GM21786 (cell line): Measurements from ENCODE around the gene FN3KRP.

Experiments
- ATAC-seq: cut with Tn5 transposase; IDR thresholded peaks from one replicate; pipeline ENCODE4 v1.9.1; 2021; ENCODE audit not compliant: unreplicated experiment

The FN3KRP gene, protein sequence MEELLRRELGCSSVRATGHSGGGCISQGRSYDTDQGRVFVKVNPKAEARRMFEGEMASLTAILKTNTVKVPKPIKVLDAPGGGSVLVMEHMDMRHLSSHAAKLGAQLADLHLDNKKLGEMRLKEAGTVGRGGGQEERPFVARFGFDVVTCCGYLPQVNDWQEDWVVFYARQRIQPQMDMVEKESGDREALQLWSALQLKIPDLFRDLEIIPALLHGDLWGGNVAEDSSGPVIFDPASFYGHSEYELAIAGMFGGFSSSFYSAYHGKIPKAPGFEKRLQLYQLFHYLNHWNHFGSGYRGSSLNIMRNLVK

DNA sequence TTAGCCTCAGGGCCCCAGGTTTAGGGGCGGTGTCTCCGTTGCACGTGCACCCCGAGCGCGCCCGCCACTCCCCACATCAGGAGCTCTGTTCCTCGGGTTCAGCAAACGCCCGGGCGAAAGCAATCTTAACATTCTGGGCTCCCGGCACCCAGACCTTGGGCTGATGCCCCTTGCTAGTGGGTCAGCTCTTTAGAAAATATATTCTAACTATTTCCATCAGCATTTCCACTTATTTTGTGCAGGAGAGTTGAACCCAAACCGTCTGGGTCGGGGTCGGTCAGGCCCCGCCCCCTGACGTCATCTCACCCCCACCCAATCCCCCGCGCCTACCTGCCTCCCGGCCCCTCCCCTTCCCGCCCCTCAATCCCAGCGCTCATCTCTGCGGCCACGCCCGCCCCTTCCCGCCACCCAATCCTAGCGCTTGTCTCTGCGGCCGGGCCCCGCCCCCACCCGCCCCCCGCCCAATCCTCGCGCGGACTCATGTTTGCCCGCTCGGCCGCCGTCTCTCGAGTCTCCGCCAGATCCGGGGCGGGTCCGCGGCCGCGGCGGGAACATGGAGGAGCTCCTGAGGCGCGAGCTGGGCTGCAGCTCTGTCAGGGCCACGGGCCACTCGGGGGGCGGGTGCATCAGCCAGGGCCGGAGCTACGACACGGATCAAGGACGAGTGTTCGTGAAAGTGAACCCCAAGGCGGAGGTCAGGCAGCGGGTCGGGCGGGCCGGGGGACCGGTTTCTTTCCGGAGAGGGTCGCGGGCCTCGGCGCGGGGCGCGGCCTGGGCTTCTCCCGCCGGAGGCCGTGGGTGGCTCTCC is at the start of gene FN3KRP:
Gene FN3KRP, plus strand, starts transcription at position 504 of the 808 bp plus-strand sequence. Its CDS starts 50 bp downstream, at position 554.
- peak; percentile 69 for ATAC-seq

DNA sequence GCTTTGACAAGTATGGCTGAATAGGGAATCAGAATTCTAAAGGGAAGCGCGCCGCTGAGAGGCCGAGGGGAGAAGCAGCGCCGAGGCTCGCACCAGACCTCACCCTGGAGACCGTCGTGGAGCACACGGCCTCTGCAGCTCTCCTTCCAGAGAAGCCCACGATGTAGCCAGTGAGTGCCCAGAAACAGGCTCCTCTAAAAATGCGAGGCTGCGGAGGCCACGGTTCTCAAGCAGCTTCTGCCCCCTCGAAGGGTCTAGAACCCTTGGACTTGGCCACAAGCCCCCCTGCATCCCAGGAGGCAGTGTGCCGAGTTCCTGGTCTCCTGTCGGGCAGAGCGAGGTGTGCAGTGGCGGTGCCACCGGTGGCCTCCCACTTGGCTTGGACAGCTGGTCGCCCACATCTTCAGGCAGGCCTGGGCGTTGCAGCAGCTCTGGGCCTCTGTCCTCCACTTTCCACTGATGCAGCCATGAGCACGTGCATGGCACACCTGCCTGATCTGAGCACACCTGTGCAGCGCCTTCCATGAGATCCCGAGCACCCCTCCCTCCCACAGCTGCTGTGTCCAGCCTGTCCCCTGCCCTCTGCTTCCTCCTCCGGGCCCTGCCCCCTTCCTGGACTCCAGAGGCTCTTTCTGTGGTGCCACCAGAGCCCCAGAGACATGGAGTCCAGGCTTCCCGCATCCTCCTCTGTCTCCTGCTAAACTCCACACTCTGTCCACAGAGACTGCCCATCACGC is 49.4 kb upstream of the FN3KRP start:
- no peak for ATAC-seq

- no peak for ATAC-seq
These were observed 48.9 kb upstream of the FN3KRP start for GRCh38 chr17:82667668-82668000.

DNA sequence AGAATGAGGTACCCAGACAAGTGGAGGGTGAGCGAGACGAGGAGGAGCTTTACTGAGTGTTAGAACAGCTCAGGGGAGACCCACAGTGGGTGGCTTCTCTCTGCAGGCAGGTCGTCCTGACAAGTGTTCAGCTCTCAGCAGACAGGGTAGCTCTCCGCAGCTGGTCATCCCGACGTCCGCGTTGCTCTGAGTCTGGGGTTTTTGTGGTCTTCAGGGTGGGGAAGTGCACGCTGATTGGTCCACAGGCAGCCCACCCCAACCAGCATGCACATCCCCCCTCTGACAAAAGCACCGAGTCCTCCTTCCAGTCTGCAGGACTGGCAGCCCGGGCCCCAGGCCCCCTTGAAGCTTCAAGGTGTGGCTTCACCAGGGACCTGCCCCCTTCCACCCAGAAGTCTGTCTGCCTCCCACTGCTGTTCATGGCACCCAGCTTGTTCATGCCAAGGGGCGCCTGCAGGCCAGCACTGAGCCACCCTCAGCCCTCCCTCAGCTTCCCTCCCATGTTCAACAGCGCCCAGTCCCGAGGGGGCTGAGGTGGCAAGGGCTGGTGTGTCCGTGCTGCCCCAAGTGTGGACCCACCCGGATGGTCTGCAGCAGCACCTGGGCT is 48.4 kb upstream of the FN3KRP start:
- no peak for ATAC-seq

GRCh38 chr17:82668631-82669099 is 47.8 kb upstream of the FN3KRP start:
- ATAC-seq, result no peak

GRCh38 chr17:82670661-82671450 is 45.6 kb upstream of the FN3KRP start:
- ATAC-seq, result no peak

GRCh38 chr17:82674656-82675475 is 41.6 kb upstream of the FN3KRP start:
- ATAC-seq, result no peak

DNA sequence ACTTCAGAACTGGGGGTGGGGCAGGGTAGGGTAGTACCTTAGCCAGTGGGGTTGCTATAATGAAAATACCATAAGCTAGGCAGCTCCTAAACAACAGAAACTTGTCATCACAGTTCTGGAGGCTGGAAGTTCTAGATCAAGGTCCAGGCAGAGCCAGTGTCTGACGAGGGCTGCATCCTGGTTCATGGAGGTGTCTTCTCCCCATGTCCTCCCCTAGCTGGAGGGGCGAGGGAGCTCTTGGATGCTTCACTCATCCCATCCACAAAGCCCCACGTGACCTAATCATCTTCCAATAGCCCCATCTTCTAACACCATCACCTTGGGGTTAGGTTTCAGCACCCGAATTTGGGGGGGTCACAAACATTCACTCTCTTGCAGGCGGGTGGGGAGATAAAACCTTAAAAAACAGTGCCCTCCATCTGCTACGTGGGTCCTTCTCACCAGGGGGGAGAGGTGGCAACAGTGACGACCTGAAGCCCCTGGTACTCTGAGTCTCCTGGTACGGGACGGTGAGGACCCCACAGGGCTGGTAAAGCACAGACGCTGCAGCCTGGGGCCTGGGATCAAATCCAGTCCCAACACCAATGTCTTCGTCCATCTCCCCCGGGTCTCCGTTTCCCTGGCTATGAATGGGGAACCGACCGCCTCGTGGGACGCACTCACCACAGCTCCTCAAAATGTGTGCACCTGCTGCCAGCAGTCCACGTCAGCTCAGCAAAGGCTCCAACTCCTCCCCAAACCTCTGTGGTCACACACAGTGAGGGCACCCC is 40.8 kb upstream of the FN3KRP start:
- ATAC-seq, result no peak

DNA sequence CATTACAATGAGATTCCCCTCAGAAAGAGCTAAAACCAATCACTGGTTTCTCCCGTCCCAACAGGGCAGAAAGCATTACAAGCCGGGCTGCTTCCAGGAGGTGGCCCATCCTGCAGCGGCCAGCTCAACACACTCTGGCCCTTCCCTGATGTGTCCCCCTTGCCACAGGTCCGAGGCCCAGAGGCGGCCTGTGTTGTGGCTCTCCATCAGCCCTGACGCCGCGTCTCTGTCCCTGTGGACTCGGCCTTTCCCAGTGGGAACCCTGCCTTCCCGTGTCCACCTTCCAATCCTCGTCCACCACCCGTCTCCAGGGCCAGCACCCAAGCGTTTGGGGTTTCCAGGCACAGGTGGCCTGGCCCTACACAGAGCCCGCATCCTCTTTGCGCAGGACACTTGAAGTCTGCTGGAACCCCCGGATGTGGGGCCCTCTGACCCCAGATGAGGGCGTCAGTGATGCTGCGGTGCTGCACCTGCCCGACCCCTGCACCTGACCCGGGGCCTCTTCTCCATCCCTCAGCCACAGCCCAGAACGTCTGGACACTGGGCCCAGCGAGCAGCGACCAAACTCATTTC is 39.1 kb upstream of the FN3KRP start:
- no peak for ATAC-seq

DNA sequence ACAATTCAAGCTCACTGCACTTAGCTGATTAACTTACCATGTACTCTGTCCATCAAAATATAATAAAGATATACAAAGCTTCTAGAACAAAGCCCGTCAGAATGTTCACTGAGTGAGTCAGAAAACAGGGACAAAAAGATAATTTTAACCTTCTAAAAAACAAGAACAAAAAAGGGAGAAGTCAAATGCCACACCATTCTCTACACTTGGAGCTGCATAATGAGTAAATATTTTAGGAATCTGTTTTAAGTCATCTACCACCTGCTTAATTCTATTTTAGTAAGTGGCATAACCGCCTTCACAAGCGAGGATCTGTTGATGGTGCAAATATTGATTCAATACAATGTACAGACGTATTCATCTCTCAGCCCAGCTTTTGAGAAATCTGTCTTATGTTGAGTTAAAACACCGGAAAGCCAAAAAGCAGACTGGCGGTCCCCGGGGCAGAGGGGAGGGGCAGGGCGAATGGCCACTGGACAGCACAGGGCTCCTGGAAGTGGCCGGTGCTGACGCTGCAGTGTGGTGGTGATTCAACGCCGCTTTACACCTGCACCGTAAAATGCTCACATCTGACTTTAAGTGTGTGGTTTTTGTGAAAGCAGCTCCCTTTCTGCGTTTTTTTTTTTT is 38.1 kb upstream of the FN3KRP start:
- ATAC-seq, result no peak

GRCh38 chr17:82679586-82680465 is 36.7 kb upstream of the FN3KRP start:
- no peak for ATAC-seq

DNA sequence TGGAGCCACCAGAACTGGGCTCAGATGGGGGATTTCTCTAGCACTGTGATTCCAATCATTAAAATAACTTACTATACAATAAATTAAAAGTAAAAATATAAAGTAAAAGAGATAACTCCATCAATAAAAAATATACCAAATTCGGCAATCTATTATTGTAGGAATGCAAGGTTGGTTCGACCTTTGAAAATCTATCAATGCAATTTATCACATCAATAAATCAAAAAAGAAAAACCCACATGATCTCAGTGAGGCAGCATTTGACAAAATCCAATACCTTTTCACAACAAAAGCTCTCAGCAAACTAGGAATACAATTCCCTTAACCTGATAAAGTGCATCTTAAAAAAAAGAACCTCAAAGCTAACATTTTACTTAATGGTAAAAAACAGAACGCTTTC is 35.0 kb upstream of the FN3KRP start:
- ATAC-seq, result no peak

DNA sequence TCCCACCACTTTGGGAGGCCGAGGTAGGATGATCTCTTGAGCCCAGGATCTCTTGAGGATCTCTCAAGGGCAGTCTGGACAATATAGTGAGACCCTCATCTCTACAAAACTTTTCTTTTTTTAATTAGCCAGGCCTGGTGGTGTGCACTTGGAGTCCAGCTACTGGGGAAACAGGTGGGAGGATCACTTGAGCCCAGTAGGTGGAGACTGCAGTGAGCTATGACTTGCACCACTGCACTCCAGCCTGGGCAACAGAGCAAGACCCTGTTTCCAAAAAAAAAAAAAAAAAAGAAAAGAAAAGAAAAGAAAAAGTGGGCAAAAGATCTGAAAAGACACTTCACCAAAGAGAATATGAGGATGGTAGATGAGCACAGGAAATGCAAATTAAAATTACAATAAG is 33.0 kb upstream of the FN3KRP start:
- no peak for ATAC-seq

GRCh38 chr17:82684228-82684841 is 32.2 kb upstream of the FN3KRP start:
- no peak for ATAC-seq

- no peak for ATAC-seq
These were observed 31.2 kb upstream of the FN3KRP start for GRCh38 chr17:82685291-82685690.
